HG03354 (cell line): Measurements from ENCODE around the gene CENPL.
"Not testable (repeated sequence)": the region's sequence is repeated elsewhere in the genome, so short reads cannot be mapped to it uniquely, and the experiment has no call there.

Experiments used
- ATAC-seq: cut with Tn5 transposase; IDR thresholded peaks from one replicate; pipeline ENCODE4 v1.9.1; 2021; ENCODE audit warnings: mild to moderate bottlenecking; ENCODE audit not compliant: unreplicated experiment, poor library complexity, severe bottlenecking

CENPL gene

DNA sequence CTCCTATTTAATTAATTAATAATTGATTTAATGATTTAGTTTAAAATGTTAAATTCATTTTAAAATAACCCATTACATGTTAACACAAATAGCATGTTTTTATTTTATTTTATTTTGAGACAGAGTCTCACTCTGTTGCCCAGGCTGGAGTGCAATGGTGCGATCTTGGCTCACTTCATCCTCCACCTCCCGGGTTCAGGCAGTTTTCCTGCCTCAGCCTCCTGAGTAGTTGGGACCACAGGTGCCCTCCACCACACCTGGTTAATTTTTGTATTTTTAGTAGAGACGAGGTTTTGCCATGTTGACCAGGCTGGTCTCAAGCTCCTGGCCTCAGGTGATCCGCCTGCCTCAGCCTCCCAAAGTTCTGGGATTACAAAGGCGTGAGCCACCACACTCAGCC, 34.9 kb upstream of the CENPL start:
- ATAC-seq, result not testable (repeated sequence)

DNA sequence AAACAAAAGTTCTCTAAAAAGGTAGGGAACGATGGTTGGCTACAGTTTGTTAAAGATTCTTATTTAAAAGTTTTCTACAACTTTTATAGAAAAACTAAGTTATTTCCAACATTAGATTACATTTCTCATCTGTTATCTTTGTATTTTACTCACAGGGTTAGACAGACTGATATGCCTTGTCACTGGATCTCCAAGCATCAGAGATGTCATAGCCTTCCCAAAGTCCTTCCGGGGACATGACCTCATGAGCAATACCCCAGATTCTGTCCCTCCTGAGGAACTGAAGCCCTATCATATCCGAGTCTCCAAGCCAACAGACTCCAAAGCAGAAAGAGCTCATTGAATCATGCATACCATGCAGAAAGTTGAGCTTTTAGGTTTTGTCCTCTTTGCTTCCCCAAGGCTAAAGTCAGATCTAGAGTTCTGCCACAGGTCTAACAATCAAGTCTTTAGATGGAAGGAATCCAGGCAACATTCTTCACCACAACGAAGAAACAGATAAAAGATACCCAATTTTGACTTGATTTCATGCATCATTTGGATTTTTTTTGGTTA, 32.8 kb upstream of the CENPL start:
- ATAC-seq, result no peak

- ATAC-seq, result no peak
These were observed 32.2 kb upstream of the CENPL start for GRCh38 chr1:173856903-173857302.

- ATAC-seq, result no peak
These were observed 31.3 kb upstream of the CENPL start for GRCh38 chr1:173856014-173856413.

- no peak for ATAC-seq
These were observed 28.4 kb upstream of the CENPL start for GRCh38 chr1:173853074-173853473.

DNA sequence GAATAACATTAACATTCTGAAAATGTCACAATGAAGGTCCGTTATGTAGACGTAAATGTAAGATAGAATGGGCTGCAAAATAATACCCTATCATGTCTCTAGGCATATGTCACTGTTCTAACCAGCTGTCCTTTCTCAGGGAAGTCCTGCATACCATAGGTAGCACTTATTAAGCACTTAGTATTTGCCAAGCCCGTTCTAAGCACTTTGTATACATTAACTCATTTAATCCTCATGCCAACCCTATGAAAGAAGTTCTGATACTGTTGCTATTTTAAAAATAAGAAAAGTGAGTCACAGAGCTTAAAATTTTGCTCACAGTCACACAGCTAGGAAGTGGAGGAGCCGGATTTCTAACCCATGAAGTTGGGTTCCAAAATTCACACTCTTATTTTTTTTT, 27.4 kb upstream of the CENPL start:
- ATAC-seq, result no peak

DNA sequence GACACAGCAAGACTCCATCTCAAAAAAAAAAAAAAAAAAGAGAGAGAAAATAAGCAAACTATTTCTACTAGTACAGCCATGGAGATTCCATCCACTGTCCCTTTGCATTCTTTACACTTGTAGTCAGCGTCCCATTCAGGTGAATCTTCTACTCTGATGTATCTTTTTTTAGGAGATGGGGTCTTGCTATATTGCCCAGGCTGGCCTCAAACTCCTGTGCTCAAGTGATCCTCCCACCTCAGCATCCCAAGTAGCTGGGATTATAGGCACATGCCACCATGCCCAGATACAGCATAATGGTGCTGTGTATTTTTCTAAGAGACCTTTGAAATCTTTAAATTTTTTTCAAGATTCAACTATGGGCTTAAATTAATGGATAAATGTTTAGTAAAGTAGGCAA, 8.1 kb upstream of the CENPL start:
- ATAC-seq, result no peak

DNA sequence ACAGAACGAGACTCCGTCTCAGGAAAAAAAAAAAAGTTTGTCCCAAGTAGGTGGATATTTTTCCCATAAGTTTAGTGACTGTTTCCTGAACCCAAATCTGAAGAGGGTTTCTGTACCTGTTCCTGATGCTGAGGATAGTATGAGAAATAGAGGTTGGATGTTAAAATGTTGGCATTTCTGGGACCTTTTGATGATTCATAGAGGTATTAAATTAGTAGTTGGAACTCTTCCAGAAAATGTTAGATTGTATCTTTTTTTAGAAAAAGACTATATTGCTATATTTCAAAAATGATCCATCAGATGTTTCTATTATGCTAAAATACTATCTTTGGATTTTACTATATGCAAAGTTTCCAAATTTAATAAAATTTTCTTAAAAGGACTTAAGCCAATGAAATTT, 2.9 kb upstream of the CENPL start:
- ATAC-seq, result no peak

DNA sequence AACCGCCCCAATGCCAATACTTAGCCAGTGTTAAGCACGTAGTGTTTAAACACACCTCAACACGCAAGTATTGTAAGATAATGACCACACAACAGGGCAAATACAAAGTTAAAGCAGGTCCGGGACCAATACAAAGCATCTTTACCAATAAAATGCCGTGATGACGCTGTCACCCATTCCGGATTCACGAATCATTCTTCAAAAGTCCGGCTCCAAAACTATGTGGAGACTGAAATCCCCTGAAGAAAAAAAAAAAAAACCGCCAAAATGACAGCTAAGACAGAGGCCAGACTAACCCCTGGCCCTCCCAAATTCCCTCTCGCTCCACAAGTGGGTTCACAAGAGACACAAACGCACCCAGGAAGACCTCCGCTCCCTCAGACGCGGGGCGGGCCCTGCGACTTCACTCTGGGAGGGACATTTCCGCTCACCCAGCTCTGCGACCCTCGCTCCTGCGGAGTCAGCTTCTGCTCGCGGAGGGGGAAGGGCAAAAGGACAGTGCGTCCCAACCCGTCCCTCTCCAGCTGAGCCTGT, 835 bp downstream of the CENPL start:
- peak; percentile 51 for ATAC-seq

- no peak for ATAC-seq
These were observed 3.0 kb downstream of the CENPL start for GRCh38 chr1:173821680-173822079.

GRCh38 chr1:173818459-173818858, 6.2 kb downstream of the CENPL start:
- no peak for ATAC-seq

GRCh38 chr1:173813654-173814053, 11.0 kb downstream of the CENPL start:
- not testable (repeated sequence) for ATAC-seq

DNA sequence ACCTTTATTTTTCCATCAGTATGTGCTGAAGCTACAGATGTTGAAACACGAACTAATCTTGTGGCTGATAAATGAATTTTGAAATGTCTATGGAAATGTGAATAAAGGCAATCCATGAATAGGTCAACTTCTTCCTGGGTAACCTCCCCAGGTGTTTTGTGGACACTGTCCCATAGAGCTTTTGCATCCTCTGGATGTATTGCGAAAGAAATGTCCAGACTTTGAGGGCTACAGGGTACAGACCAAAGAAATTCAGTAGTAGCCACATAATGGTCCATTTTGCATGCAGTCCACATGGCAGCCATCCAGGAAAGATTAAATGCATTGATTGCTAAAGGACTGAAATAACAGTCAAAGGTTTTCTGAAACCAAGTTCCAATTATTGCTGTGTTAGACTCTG, 21.7 kb downstream of the CENPL start:
- no peak for ATAC-seq

DNA sequence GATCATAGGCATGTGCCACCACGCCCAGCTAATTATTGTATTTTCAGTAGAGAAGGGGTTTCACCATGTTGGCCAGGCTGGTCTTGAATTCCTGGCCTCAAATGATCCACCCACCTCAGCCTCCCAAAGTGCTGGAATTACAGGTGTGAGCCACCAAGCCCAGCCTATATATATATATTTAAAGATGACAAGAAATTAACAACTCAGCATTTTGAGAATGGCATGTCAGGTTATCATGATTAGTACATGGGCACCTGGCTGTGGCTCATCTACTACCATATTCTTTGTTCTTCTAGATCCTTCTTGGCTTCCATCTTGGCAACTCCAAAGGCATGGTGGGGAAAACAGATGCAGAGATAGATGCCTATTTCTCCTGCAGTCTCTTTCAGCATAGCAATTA, 24.7 kb downstream of the CENPL start:
- not testable (repeated sequence) for ATAC-seq

- ATAC-seq, result no peak
These were observed 26.6 kb downstream of the CENPL start for GRCh38 chr1:173798078-173798477.

DNA sequence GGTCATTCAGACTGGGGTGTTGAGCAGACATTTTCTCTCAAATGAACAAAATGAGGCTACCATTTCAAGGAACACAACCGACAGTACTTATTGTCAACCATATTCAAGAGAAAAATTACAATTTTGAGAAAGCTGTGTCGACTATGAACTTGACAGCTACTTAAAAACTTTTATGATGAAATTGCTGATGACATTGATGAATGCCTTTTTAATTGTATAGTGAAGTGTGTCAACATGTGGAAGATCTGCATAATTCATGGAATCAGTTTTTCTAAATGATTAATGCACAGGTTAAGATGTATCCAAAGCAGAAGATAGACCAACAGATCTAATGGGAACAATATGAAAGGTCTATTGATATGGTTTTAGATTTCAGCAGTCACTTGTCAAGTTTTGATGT, 34.8 kb downstream of the CENPL start:
- no peak for ATAC-seq

GRCh38 chr1:173784997-173785396, 39.7 kb downstream of the CENPL start:
- no peak for ATAC-seq

GRCh38 chr1:173779936-173780335, 44.7 kb downstream of the CENPL start:
- ATAC-seq, result no peak

DNA sequence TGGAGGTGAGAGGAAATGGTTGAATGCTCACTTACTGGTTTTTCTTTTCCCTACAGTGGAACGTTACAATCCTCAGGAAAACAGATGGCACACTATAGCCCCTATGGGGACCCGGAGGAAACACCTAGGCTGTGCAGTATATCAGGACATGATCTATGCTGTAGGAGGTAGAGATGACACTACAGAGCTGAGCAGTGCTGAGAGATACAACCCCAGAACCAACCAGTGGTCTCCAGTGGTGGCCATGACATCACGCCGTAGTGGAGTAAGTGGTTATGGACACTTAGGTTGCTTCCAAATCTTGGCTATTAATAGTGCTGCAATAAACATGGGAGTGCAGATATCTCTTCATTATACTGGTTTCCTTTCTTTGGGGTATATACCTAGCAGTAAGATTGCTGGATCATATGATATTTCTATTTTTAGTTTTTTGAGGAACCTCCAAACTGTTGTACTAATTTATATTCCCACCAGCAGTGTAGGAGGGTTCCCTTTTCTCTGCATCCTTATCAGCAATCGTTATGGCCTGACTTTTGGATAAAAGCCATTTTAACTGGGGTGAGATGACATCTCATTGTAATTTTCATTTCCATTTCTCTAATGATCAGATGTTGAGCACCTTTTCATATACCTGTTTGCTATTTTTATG, 49.0 kb downstream of the CENPL start:
- ATAC-seq, result no peak

DNA sequence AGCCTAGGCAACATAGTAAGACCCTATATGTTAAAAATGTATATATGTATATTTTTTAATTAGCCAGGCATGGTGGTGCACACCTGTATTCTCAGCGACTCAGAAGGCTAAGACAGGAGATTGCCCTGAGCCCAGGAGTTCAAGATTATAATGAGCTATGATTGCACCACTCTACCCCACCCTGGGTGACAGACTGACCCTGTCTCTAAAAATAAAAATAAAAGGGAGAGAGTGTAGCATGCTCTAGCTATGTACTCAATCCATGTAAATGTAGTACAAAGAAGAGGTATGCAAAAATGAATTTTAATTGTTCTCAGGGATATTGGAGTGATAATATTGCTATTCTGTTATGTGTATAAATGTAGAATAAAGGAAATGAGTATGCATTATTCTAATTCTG, 53.1 kb downstream of the CENPL start:
- ATAC-seq, result no peak

GRCh38 chr1:173770330-173770729, 54.4 kb downstream of the CENPL start:
- ATAC-seq, result not testable (repeated sequence)

DNA sequence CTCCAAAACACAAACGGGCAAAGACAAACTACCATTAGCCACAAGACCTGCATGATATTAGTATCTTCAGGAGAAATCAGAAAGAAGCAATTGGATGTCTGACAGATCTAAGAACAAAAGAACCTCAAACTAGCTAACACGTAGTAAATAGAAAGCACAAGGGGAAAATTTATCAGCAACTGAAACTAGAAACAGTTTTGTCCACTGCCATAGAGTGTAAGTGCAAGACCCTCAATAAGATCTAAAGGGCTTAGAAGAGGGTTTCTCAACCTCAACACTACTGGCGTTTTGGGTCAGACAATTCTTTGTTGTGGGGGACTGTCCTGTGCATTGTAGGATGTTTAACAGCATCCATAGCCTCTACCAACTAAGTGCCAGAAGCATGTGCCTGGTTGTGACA, 55.9 kb downstream of the CENPL start:
- no peak for ATAC-seq
